ENCODE data around the gene GOSR1. TPM values are rescaled to one million over a fixed set of nuclear protein-coding genes. Genes with fewer than 3 reads are reported as not detected.
"Not testable (repeated sequence)": the region's sequence is repeated elsewhere in the genome, so short reads cannot be mapped to it uniquely, and the experiment has no call there.

Gene GOSR1
- total RNA-seq, 1 experiment from 2014 or later, result 31.5 TPM

GRCh38 chr17:30523236-30523635 is 46.0 kb downstream of the GOSR1 start:
- not testable (repeated sequence) for H2AFZ ChIP-seq (ENCODE audit: low read length); H3K9ac ChIP-seq (ENCODE audit: low read length); H3K9me2 ChIP-seq (replicated peaks; ENCODE audit: insufficient read depth, low read length); H3K4me3 ChIP-seq (ENCODE audit: low read length); H3K79me2 ChIP-seq (ENCODE audit: low read length); DNase-seq; H3K27ac ChIP-seq (ENCODE audit: low read length); H4K20me1 ChIP-seq (ENCODE audit: insufficient read depth, low read depth, low read length); H3K4me2 ChIP-seq (ENCODE audit: low read depth, low read length, poor library complexity, severe bottlenecking); H3K27me3 ChIP-seq (ENCODE audit: low read length); H3K9me3 ChIP-seq (ENCODE audit: low read length); H3K4me1 ChIP-seq (ENCODE audit: low read length)
- H3K36me3 ChIP-seq (ENCODE audit: insufficient read depth, low read length), result peaks cover 15% of the 10 kb centered on the region; the same call in 1 of the 2 replicates

GRCh38 chr17:30524847-30525246 is 47.6 kb downstream of the GOSR1 start:
- no peak overlapping the region for H3K4me2 ChIP-seq (ENCODE audit: low read depth, low read length, poor library complexity, severe bottlenecking)
- no peak overlapping the region for H2AFZ ChIP-seq (ENCODE audit: low read length)
- no peak for DNase-seq
- H4K20me1 ChIP-seq (ENCODE audit: insufficient read depth, low read depth, low read length), result no peaks in the 10 kb centered on the region
- no peaks in the 10 kb centered on the region for H3K9me3 ChIP-seq (ENCODE audit: low read length)
- H3K9me2 ChIP-seq (replicated peaks; ENCODE audit: insufficient read depth, low read length), result no peaks in the 10 kb centered on the region
- H3K79me2 ChIP-seq (ENCODE audit: low read length), result peaks cover 3% of the 10 kb centered on the region; the same call in 1 of the 2 replicates
- H3K27ac ChIP-seq (ENCODE audit: low read length), result no peak overlapping the region
- H3K4me1 ChIP-seq (ENCODE audit: low read length), result no peaks in the 10 kb centered on the region
- H3K9ac ChIP-seq (ENCODE audit: low read length), result no peak overlapping the region
- H3K27me3 ChIP-seq (ENCODE audit: low read length), result no peaks in the 10 kb centered on the region
- H3K36me3 ChIP-seq (ENCODE audit: insufficient read depth, low read length), result peaks cover 15% of the 10 kb centered on the region; the same call in 1 of the 2 replicates
- no peak overlapping the region for H3K4me3 ChIP-seq (ENCODE audit: low read length)

GRCh38 chr17:30526401-30526800 is 49.2 kb downstream of the GOSR1 start:
- Histone ChIP-seq H3K9ac (ENCODE audit: low read length) (no peak overlapping the region), H3K27me3 (ENCODE audit: low read length) (no peaks in the 10 kb centered on the region), H3K79me2 (ENCODE audit: low read length) (0 out of 2 replicates have a peak, but pooled peaks cover 3% of the 10 kb centered on the region), H3K4me1 (ENCODE audit: low read length) (no peaks in the 10 kb centered on the region), H3K4me2 (ENCODE audit: low read depth, low read length, poor library complexity, severe bottlenecking) (no peak overlapping the region), H3K9me2 (replicated peaks; ENCODE audit: insufficient read depth, low read length) (no peaks in the 10 kb centered on the region), H3K27ac (ENCODE audit: low read length) (no peak overlapping the region), H3K9me3 (ENCODE audit: low read length) (no peaks in the 10 kb centered on the region), H3K36me3 (ENCODE audit: insufficient read depth, low read length) (peaks cover 10% of the 10 kb centered on the region; the same call in 1 of the 2 replicates), H3K4me3 (ENCODE audit: low read length) (no peak overlapping the region), H4K20me1 (ENCODE audit: insufficient read depth, low read depth, low read length) (no peaks in the 10 kb centered on the region), H2AFZ (ENCODE audit: low read length) (no peak overlapping the region)
- DNase-seq, result no peak

GRCh38 chr17:30528701-30529100 is 51.5 kb downstream of the GOSR1 start:
- not testable (repeated sequence) for H3K36me3 ChIP-seq (ENCODE audit: insufficient read depth, low read length); H3K4me1 ChIP-seq (ENCODE audit: low read length)

GRCh38 chr17:30530346-30531025 is 53.3 kb downstream of the GOSR1 start:
- no peaks in the 10 kb centered on the region for H3K4me1 ChIP-seq (ENCODE audit: low read length)
- H3K9me3 ChIP-seq (ENCODE audit: low read length), result no peaks in the 10 kb centered on the region
- H3K79me2 ChIP-seq (ENCODE audit: low read length), result no peaks in the 10 kb centered on the region
- H2AFZ ChIP-seq (ENCODE audit: low read length), result no peak overlapping the region
- DNase-seq, result no peak
- H3K9me2 ChIP-seq (replicated peaks; ENCODE audit: insufficient read depth, low read length), result no peaks in the 10 kb centered on the region
- no peaks in the 10 kb centered on the region for H4K20me1 ChIP-seq (ENCODE audit: insufficient read depth, low read depth, low read length)
- no peaks in the 10 kb centered on the region for H3K27me3 ChIP-seq (ENCODE audit: low read length)
- H3K9ac ChIP-seq (ENCODE audit: low read length), result no peak overlapping the region
- no peak overlapping the region for H3K4me3 ChIP-seq (ENCODE audit: low read length)
- H3K27ac ChIP-seq (ENCODE audit: low read length), result no peak overlapping the region
- H3K36me3 ChIP-seq (ENCODE audit: insufficient read depth, low read length), result no peaks in the 10 kb centered on the region
- no peak overlapping the region for H3K4me2 ChIP-seq (ENCODE audit: low read depth, low read length, poor library complexity, severe bottlenecking)

More at GRCh38 chr17:30528701-30529100, 51.5 kb downstream of the GOSR1 start:
- H3K79me2 ChIP-seq (ENCODE audit: low read length); H2AFZ ChIP-seq (ENCODE audit: low read length); H3K9me2 ChIP-seq (replicated peaks; ENCODE audit: insufficient read depth, low read length); H3K4me2 ChIP-seq (ENCODE audit: low read depth, low read length, poor library complexity, severe bottlenecking); H4K20me1 ChIP-seq (ENCODE audit: insufficient read depth, low read depth, low read length); H3K27ac ChIP-seq (ENCODE audit: low read length); H3K9me3 ChIP-seq (ENCODE audit: low read length); H3K4me3 ChIP-seq (ENCODE audit: low read length); H3K9ac ChIP-seq (ENCODE audit: low read length); DNase-seq; H3K27me3 ChIP-seq (ENCODE audit: low read length): not testable (repeated sequence)

- no peaks in the 10 kb centered on the region for H3K9me2 ChIP-seq (replicated peaks; ENCODE audit: insufficient read depth, low read length)
- H3K27ac ChIP-seq (ENCODE audit: low read length), result no peak overlapping the region
- H3K36me3 ChIP-seq (ENCODE audit: insufficient read depth, low read length), result no peaks in the 10 kb centered on the region
- H4K20me1 ChIP-seq (ENCODE audit: insufficient read depth, low read depth, low read length), result no peaks in the 10 kb centered on the region
- DNase-seq, result no peak
- H3K9ac ChIP-seq (ENCODE audit: low read length), result no peak overlapping the region
- no peaks in the 10 kb centered on the region for H3K9me3 ChIP-seq (ENCODE audit: low read length)
- H3K27me3 ChIP-seq (ENCODE audit: low read length), result no peaks in the 10 kb centered on the region
- H3K4me2 ChIP-seq (ENCODE audit: low read depth, low read length, poor library complexity, severe bottlenecking), result no peak overlapping the region
- H3K4me1 ChIP-seq (ENCODE audit: low read length), result no peaks in the 10 kb centered on the region
- no peak overlapping the region for H2AFZ ChIP-seq (ENCODE audit: low read length)
- no peaks in the 10 kb centered on the region for H3K79me2 ChIP-seq (ENCODE audit: low read length)
- H3K4me3 ChIP-seq (ENCODE audit: low read length), result no peak overlapping the region
Measured at GRCh38 chr17:30532871-30533270, 55.7 kb downstream of the GOSR1 start.

- Histone ChIP-seq H3K36me3 (ENCODE audit: insufficient read depth, low read length) (no peaks in the 10 kb centered on the region), H3K9ac (ENCODE audit: low read length) (no peak overlapping the region), H2AFZ (ENCODE audit: low read length) (no peak overlapping the region), H3K4me1 (ENCODE audit: low read length) (no peaks in the 10 kb centered on the region), H4K20me1 (ENCODE audit: insufficient read depth, low read depth, low read length) (no peaks in the 10 kb centered on the region), H3K27ac (ENCODE audit: low read length) (no peak overlapping the region), H3K9me3 (ENCODE audit: low read length) (no peaks in the 10 kb centered on the region), H3K79me2 (ENCODE audit: low read length) (no peaks in the 10 kb centered on the region), H3K4me3 (ENCODE audit: low read length) (no peak overlapping the region), H3K4me2 (ENCODE audit: low read depth, low read length, poor library complexity, severe bottlenecking) (no peak overlapping the region), H3K27me3 (ENCODE audit: low read length) (no peaks in the 10 kb centered on the region), H3K9me2 (replicated peaks; ENCODE audit: insufficient read depth, low read length) (no peaks in the 10 kb centered on the region)
- DNase-seq, result no peak
Measured at GRCh38 chr17:30534298-30534697, 57.1 kb downstream of the GOSR1 start.

GRCh38 chr17:30534938-30535921 is 58.0 kb downstream of the GOSR1 start:
- H3K27ac ChIP-seq (ENCODE audit: low read length), result no peak overlapping the region
- no peak overlapping the region for H2AFZ ChIP-seq (ENCODE audit: low read length)

More at GRCh38 chr17:30534938-30535921, 58.0 kb downstream of the GOSR1 start:
- Histone ChIP-seq H3K4me3 (ENCODE audit: low read length) (no peak overlapping the region), H3K79me2 (ENCODE audit: low read length) (no peaks in the 10 kb centered on the region), H3K4me1 (ENCODE audit: low read length) (no peaks in the 10 kb centered on the region), H3K4me2 (ENCODE audit: low read depth, low read length, poor library complexity, severe bottlenecking) (no peak overlapping the region), H3K9me3 (ENCODE audit: low read length) (no peaks in the 10 kb centered on the region), H3K36me3 (ENCODE audit: insufficient read depth, low read length) (no peaks in the 10 kb centered on the region), H3K27me3 (ENCODE audit: low read length) (no peaks in the 10 kb centered on the region), H4K20me1 (ENCODE audit: insufficient read depth, low read depth, low read length) (0 out of 2 replicates have a peak, but pooled peaks cover 3% of the 10 kb centered on the region), H3K9me2 (replicated peaks; ENCODE audit: insufficient read depth, low read length) (no peaks in the 10 kb centered on the region), H3K9ac (ENCODE audit: low read length) (no peak overlapping the region)
- DNase-seq, result no peak
